GM18519 (cell line): ENCODE measurements around the gene TEX2.

ENCODE experiments used
- ATAC-seq: cut with Tn5 transposase; IDR thresholded peaks from one replicate; pipeline ENCODE4 v1.9.1; 2021; ENCODE audit warnings: mild to moderate bottlenecking, moderate library complexity; ENCODE audit not compliant: unreplicated experiment, low FRiP score

Gene TEX2

DNA sequence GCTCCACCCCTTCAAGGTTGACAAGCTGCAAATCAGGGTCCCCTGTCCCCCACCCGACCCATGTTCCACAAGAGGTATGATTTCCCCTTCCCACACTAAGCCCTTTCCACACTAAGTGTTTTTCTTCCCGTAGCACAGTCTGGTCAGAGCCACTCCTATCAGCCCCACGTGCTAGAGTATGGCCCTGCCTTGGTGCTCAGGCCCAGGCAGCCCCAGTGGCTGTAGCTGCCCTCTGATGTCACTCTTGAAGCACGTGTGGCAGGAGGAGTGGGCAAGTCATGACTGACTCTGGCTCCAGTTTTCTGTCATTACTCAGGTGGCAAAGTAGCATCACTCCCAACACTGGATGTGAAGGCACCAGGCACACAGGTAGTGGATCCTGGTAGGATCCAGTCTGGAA, 97.7 kb downstream of the TEX2 start:
- ATAC-seq = no peak

DNA sequence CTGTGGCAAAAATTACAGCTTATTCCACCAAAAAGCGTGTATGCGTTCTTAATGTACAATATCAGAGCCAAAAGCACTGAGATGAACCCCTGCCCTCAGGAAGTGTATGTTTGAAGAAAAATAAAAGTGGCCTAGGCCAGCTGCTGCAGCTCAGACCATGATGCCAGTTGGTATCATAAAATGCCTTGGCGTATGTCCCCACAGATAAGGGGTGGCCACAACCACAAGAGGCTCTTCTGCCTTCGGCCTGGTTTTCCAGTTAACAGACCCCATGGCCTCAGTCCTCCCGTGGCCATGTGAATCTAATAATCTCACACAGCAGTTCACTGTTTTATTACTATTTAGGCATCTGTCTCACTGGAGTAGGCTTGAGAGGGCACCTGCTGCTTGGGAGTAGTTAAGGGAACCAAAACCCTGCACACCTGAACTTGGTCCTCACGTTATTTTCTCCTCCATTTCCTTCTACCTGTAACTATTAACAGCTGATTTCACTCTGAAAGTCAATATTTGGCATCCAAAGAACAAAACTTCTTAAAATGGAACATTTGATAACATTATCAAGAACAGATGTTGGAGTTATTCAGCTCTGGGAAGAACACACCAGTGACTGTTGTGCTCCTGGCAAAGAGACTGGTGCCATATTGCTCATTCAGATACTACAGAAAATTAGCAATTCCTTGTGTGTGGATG, 98.3 kb downstream of the TEX2 start:
- no peak for ATAC-seq

DNA sequence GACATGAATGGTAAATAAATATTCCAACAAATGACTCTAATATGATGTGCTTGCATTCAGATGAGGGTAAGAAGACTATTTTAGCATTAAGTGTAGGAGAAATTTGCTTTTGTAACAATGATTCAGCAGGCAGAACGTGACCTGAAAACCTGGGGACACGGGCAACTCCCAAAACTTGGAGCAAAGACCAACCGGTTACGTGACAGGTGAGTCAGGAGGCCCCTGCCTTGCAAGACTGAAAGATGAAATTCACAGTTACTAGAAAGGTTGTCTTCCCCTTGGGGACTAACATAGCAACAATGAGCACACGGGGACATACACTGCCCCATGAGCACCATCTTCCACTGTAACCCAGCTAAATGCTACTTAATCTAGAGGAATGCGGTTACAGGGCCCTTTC, 99.6 kb downstream of the TEX2 start:
- ATAC-seq = no peak

DNA sequence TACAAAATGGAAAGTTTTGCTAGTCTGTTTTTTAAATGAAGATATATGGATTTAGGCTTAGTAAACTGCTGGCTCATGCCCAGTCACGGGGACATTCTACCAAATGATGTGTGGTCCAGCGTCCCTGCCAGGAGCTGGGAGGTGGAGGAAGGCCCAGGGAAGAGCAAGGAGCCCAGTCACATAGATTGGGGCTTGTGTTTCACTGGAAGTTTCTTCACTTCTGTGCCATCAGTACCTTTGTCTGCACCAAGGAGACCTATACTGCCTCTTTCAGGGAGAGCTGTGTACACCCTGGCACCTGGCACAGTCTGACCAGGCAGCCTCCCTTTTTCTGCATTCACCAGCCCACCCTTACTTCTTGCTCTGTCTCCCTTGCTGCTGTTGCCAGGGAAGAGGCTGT, 100.5 kb downstream of the TEX2 start:
- ATAC-seq = no peak

DNA sequence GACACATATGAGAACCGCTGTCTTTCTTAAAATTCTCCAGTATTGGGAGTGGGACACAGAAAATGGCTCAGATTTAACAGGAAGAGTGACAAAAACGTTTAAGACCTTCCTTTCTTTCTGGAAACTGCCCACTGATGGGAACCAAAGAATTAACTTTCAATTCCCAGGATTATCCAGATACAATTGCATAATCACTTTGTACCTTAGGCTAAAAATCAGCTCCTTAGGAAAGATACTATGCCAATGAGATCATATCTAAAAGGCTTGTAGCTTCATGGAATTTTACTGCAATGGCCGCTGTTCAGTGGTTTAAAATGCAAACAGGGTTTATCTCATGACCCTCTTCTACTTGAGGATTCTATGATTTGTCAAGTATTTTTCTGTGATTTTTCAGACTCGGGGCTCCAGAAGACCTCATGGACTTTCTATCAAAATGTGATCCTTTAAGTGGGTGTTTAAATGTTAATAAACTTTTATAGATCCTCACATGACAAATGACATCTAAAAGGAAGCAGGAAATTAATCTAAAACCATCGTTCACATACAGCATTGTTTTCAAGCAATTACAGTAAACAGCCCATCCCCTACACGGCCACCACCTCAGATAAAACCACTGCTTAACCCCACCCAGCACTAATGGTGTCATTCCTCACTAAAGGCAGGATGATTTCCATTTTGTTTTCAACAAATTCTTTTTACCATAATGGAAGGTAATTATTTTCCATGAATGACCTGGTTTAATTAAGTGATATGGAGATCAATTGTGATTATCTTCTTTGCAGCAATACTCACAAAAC, 101.5 kb downstream of the TEX2 start:
- ATAC-seq = no peak

DNA sequence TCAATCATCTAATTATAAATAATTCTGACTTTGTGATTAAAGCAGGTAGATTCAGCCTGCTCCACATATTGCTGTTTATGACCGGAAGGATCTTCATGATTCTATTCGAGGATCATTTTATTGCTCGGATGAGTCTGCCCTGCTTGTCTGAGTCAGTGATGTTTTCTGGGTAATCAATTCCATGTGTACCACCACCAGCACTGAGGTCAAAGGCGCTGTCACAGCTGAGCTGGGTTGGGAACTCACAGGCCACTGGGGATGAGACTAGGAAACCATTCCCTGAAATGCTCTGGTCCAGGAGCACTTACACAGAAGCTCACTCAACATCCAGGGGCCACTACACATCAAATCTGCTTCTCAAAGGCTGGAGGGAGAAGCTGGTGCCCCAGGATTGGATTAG, 102.7 kb downstream of the TEX2 start:
- no peak for ATAC-seq

DNA sequence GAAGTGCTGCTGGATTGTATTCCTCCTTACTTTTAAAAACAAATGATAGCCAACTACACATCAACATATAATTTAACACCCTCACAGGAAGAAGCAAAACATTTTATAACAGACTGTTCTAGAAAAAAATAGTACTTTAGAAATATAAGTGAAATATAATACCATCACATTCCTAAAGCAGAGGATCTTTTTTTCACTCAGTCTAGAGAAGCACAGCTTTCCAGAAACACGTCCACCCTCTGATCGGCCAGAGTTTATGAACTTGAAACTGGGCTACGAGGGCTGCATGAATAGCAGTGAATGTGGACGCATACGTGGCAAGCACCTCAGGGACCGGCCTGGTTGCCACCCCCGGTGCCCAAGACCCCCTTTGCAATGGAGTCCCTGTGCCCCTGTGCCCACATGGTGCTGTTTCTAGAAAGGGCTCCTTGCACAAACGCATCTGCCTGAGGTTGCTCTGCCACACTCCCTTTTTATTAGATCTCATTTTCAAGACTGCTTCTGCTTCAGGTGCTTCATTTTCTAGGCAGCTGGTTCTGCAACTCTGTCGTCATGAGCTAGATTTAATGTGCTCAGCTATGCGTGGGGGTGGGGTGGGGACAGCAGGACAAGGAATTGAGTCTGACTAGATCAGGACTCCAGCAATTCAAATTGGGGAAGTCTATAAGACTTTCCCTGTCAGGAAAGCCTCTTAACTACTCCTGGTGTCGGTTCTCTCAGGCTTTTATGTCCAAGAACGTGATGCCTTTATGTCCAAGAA, 104.0 kb downstream of the TEX2 start:
- ATAC-seq = no peak

DNA sequence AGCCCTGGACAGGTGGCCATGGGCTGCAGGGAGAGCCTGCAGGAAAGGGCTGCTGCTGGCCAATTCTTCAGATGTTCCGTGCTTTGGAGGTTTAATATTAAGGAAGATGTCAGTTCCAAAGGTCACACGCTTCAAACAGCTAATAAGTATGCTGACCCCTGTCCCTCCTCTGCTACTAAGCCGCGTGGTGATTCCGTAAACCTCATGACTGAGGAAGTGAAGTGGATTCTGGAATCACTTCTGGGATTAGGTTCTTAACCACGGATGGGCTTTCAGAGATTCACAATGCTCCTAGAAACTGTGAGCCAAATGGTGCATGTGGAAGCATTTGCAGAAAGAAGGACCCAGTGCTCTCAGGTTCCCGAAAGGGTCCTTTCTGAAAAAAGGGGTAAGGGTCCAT, 104.7 kb downstream of the TEX2 start:
- ATAC-seq = no peak

DNA sequence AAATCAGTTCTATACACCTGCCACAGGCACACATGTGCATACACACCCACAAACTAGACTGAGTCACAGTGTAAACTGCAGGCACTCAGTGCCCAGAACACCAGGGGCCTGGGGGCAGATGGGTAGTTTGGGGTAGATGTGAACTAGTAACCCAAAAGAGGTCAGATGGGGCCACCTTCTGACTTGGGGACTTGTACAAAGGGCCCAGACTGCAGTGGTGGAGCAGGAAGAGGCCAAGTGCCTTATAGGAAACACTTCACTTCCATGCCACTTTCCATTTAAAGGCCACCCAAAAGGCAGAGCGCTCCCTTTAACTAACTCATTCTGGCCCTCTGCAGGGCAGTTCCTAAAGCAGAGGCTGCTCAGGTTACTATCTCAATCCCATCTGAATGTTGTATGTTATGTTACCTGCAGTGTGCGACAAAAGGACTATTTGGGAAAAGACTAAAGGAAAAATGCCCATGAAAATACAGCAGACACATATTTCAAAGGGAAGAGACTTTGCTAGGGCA, 105.3 kb downstream of the TEX2 start:
- no peak for ATAC-seq

DNA sequence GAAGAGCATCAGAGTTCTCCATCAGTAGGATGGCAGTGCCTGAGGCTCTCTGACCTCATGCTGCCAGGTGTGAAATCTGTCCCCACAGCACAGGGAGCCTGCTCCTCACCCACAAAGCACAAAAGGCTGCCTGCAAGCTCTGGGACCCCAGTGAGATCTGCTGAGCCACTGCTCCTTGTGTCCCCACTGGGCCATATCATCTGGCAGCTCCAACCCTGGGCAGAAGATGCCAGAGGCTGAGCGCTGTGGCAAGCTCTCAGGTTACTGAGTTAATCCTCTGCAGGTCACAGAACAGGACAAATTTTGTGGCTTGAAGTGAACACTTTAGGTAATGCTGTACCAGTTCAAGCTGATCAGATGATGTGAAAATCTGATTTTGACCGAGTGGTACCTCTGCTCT, 106.4 kb downstream of the TEX2 start:
- ATAC-seq = no peak

DNA sequence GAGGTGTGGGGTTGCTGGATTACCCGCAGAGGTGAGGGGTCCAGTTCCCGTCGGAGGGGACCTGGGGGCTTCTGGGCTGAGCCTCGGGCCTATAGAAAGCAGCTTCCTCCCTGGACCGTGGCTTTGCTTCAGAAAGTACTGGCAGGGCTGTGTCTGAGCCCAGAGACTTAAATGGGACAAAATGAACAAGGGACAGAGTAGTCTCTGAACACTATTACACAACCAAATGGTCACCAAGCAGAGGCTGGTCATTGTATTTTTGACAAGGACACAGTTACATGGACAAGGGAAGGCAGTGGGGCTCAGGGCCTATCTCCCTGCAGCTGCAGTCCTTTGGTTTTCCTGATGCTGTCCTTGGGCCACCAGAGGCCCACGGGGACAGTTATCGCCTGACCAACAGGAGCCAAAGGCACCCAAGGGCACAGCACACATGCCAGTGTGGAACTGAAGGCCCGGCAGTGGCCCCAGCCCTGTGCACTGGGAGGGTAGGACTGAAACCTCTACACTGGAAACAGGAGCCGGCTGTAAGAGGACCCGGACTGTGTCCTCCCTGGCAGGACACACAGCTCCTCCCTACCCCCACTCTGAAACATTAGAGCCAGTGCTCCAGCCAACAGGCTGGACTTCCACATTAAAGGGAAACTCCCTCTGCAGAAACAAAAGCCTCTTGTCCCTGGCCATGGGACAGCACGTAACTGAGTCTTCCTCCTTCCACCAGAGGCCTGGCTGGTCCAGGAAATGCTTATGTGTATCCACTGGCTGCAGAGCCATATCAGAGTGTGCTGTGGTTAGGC, 107.1 kb downstream of the TEX2 start:
- no peak for ATAC-seq

DNA sequence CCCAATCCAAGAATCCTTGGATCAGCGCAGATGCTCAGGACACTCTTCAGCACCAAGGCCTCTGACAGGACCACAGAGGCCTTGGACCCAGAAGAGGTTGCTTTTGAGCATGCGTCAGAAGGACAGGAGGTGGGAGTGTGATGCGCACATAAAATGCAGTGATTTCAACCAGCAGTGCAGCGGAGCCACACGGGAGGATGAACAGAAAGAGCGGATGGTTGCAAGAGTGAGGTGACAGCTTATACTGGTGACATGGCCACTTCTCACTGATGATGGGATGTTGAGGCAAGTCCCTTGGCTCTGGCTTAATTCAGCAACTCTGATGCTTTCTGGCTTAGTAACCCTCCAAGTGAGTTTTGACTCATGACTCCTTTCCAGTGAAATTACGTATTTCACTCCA, 107.9 kb downstream of the TEX2 start:
- no peak for ATAC-seq

DNA sequence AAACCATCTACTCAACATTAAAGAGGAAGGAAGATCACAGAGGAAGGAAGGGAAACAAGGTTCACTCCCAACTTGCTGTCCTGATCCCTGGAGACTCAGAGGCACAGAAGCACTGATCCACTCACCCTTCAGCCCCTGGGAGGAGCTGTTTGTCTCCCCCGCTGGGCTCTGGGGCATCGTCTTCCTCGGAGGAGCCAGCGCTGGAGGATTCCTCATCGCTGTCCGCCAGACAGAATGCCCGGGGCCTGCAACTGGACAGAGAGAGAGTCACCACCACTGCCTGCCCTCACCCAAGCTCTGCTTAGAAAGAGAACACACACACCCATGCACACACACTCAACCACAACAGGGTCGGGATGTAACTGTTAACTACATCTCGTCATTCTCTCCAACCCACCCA, 108.3 kb downstream of the TEX2 start:
- ATAC-seq = no peak

DNA sequence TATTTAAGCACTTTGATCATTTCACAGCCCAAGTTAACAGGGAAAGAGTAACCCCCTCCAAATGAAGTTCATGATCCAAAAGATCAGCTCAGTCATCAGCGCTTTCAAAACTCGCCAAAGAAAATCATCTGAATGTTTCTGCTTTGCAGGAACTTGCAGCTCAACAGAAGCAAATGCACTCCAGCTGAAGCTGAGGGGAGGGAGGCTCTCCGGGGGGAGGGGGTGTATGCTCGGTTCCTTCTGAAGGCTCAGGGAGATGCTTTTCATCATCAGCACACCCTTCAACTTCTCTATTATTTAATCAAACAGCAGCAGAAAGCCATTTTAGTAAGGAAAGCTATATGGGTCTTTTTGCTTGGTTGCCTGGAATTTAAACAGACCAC, 108.8 kb downstream of the TEX2 start:
- no peak for ATAC-seq

DNA sequence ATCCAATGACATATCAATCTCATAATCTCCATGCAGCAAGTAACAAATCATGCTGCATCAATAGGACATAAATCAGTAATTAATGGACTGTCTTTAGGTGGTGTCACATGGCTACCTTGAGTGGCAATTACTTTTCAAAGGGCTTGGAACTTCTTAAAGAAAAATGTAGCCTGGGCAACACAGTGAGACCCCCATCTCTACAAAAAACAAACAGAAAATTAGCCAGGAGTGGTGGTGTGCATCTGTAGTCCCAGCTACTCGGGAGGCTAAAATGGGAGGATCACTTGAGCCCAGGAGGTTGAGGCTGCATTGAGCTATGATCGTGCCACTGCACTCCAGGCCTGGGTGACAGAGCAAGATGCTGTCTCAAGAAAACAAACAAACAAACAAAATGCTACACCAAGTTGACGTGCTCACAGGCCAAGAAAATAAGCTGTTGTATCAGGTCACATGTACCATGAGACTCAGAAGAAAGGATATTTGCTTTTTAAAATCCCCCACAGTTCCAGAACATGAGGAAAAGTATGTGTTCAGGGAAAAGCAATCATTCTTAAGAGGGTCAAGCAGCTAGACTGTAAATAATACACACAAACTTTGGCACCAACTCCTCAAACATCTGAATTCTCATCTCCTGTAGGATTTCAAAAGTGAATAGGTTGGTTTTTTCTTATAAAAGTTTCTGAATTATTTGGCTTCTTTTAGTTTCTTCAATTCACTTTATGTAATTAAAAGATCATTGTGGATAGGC, 109.3 kb downstream of the TEX2 start:
- no peak for ATAC-seq

DNA sequence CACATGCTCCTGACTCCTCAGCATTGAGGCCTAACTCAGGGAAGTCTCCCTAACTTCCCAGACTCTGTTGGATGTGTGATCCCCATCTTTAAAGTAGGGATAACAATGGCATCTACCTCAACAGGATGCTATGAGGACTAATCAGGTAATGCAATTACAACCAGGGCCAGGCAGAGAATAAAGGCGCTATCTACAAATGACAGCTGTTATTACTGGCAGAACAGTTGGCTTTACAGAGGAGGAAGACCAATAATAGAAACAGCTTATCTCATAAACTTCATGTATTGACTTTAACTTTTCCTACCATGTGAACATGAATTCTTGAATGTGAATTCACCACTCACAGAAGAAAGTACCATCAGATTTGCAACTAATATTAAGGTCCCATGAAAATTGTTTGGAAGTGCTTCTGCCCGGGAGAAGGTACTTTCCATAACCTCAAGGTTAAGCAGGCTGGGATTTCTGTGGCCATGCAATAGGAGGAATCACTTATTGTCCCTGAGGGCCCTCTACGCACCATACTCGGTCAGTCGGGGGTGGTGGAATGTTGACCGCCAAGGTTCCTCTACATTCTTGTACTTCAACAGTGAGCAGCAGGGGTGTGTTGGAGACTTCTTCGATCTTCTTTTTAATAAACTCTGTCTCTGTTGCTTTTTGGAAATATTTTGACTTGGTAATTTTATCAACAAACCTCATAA, 110.5 kb downstream of the TEX2 start:
- ATAC-seq = no peak

DNA sequence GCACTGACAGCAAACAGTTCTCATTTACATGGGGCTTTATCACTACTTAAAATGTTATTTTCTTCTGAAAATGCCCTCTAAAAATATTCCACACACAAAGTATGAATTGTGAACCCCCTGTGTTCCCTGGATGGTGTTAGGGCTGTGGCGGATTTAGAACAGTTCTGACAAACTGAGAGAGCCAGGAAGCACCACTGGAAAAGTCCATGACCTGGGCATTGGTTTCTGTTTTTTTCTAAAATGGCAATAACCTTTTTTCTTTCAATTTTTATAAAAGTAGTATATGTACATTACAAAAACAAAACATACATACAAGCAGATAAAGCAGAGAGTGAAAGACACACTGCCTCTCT, 112.1 kb downstream of the TEX2 start:
- no peak for ATAC-seq

DNA sequence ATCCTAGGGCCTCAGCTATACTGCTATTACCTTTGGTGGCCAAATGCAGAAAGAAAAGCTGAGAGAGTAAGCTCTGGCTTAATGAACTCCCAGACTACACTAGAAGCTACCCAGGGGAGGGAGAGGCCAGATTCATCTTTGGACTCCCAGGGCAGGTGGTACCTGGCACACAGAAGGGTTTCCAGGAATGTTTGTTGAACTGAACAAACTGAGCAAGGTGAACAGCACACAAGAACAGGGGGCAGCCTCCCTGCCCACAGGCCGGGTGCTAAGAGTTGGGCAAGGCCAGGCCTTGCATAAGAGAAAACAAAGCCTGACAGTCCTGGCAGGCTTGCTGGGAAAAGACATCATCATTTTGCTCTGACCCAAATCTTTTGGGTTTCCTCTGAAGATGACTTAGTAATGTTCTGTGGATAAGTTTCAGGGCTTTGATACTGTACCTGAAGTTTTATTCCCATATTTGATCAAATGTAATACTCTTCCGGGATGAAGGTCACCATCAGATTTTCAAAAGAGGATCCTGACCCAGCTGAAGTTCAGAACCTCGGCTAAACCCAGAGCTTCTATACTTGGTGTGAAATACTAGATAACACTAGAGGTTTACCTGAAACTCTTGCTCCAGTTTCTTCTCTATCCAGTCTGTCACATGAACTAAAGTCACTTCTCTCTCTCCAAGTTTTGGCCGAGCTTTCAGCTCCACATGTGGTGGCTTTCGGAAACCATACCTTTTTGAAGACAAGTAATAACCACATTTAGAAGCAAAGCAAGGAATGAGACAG, 112.6 kb downstream of the TEX2 start:
- no peak for ATAC-seq

DNA sequence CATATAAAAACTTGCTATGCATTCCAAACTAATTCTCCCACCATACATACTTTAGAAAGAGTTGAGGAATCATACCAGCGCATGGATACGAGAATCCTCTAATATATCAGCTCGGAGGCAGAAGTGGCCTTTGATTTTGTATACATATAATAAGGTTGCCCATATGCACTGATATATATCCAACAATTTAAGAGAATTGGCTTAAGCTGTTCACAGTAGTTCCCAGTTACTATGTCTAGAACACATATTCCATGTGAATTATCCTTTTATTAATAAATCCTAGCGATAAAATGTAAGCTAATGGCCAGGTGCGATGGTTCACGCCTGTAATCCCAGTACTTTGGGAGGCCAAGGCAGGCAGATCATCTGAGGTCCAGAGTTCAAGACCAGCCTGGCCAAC, 113.9 kb downstream of the TEX2 start:
- ATAC-seq = no peak
